ENCODE results near the gene SLC16A4. TPM values are rescaled to one million over a fixed set of nuclear protein-coding genes. Genes with fewer than 3 reads are reported as not detected.
"Not testable (repeated sequence)": the region's sequence is repeated elsewhere in the genome, so short reads cannot be mapped to it uniquely, and the experiment has no call there.

The SLC16A4 gene
- 9.1 TPM for total RNA-seq
- polyA plus RNA-seq (ENCODE audit: insufficient read depth in 1 of 8, insufficient read length in 8 of 8, low replicate concordance in 1 of 8), result 10 to 100 TPM in 2 of 8 donors, 1 to 10 TPM in 6; 6.5 to 11.6 (median 8.5) TPM
- long read RNA-seq, donor 1, partial matches to known transcripts, result 0 of 2 reads
- long read RNA-seq, donor 1, other reads (novel, unspliced or antisense), result 0 of 2 reads
- long read RNA-seq, donor 2, partial matches to known transcripts, result 0 of 1 reads
- long read RNA-seq, donor 2, other reads (novel, unspliced or antisense), result 0 of 1 reads
- long read RNA-seq, donor 3, partial matches to known transcripts, result 14 of 17 reads
- long read RNA-seq, donor 3, other reads (novel, unspliced or antisense), result 0 of 17 reads
- long read RNA-seq, donor 4, result 0 reads
- long read RNA-seq, donor 5, partial matches to known transcripts, result 0 of 3 reads
- long read RNA-seq, donor 5, other reads (novel, unspliced or antisense), result 0 of 3 reads
- long read RNA-seq, donor 6, partial matches to known transcripts, result 0 of 6 reads
- long read RNA-seq, donor 6, other reads (novel, unspliced or antisense), result 0 of 6 reads
- long read RNA-seq, donor 7, result 0 reads
- long read RNA-seq, donor 8, result 0 reads
- long read RNA-seq, donor 9, result 0 reads
- long read RNA-seq, donor 10, partial matches to known transcripts, result 0 of 1 reads
- long read RNA-seq, donor 10, other reads (novel, unspliced or antisense), result 0 of 1 reads
- long read RNA-seq, donor 11, partial matches to known transcripts, result 0 of 2 reads
- long read RNA-seq, donor 11, other reads (novel, unspliced or antisense), result 0 of 2 reads

GRCh38 chr1:110390692-110391245, at the start of gene SLC16A4:
TSS of gene SLC16A4 (minus strand) at chr1:110391026. CDS start at chr1:110389323, 1,703 bp downstream.
- no peaks in the 10 kb centered on the region for H3K27me3 ChIP-seq (ENCODE audit: control insufficient read depth, insufficient read depth, low read length)
- H3K4me3 ChIP-seq (ENCODE audit: low read length), result peak within 1 kb of the TSS; percentile 19
- peaks cover 8% of the 10 kb centered on the region for H3K4me1 ChIP-seq (ENCODE audit: control insufficient read depth, insufficient read depth, low read length)
- H3K9me3 ChIP-seq (replicated peaks; ENCODE audit: control insufficient read depth, low read depth, low read length), result no peaks in the 10 kb centered on the region
- WGBS (ENCODE audit: insufficient coverage), result no CpG with 5 or more reads among the region's 8 CpGs
- H3K27ac ChIP-seq (ENCODE audit: low read length), result peak within 1 kb of the TSS; percentile 84
- peaks cover 10% of the 10 kb centered on the region for H3K36me3 ChIP-seq (ENCODE audit: control insufficient read depth, insufficient read depth, low read length)
- peak; percentile 75 for DNase-seq

- WGBS (ENCODE audit: insufficient coverage), result no CpG with 5 or more reads among the region's 3 CpGs
- not testable (repeated sequence) for H3K4me3 ChIP-seq (ENCODE audit: low read length); H3K27ac ChIP-seq (ENCODE audit: low read length); H3K27me3 ChIP-seq (ENCODE audit: control insufficient read depth, insufficient read depth, low read length); H3K9me3 ChIP-seq (replicated peaks; ENCODE audit: control insufficient read depth, low read depth, low read length); H3K4me1 ChIP-seq (ENCODE audit: control insufficient read depth, insufficient read depth, low read length); DNase-seq; H3K36me3 ChIP-seq (ENCODE audit: control insufficient read depth, insufficient read depth, low read length)
Measured at GRCh38 chr1:110439873-110440272, 49.0 kb upstream of the SLC16A4 start.

GRCh38 chr1:110438893-110439292, 48.1 kb upstream of the SLC16A4 start:
- H3K27ac ChIP-seq (ENCODE audit: low read length), result no peak overlapping the region
- no peaks in the 10 kb centered on the region for H3K9me3 ChIP-seq (replicated peaks; ENCODE audit: control insufficient read depth, low read depth, low read length)
- H3K36me3 ChIP-seq (ENCODE audit: control insufficient read depth, insufficient read depth, low read length), result no peaks in the 10 kb centered on the region
- no peak for DNase-seq
- no peak overlapping the region for H3K4me3 ChIP-seq (ENCODE audit: low read length)
- 63% methylated on average over 3 of the region's 4 CpGs for WGBS (ENCODE audit: insufficient coverage)
- no peaks in the 10 kb centered on the region for H3K4me1 ChIP-seq (ENCODE audit: control insufficient read depth, insufficient read depth, low read length)
- H3K27me3 ChIP-seq (ENCODE audit: control insufficient read depth, insufficient read depth, low read length), result peaks cover 2% of the 10 kb centered on the region

GRCh38 chr1:110437645-110438299, 46.9 kb upstream of the SLC16A4 start:
- DNase-seq, result not testable (repeated sequence)

DNA sequence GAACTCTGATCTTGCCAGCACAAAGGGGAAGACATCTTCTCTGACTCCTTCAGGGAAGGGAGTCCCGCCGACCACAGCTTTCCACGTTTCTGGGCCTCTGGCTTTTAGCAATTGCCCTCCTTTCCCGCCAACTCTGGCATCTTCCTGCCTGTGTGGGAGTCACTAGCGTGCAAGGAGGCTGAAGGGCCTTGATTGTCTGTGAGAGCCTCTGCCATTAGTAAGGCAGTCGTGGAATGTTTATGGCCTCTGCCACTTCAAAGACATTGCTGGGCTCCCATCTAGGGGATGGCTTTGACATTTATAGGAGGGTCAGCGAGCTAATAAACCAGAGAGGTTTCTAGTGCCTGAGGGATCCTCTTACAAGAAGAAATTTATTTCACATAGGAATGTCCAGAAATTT, 45.8 kb upstream of the SLC16A4 start:
- H3K9me3 ChIP-seq (replicated peaks; ENCODE audit: control insufficient read depth, low read depth, low read length), result no peaks in the 10 kb centered on the region
- WGBS (ENCODE audit: insufficient coverage), result 35% methylated on average over 4 of the region's 7 CpGs
- DNase-seq, result no peak
- no peak overlapping the region for H3K27ac ChIP-seq (ENCODE audit: low read length)
- H3K4me3 ChIP-seq (ENCODE audit: low read length), result no peak overlapping the region
- peaks cover 2% of the 10 kb centered on the region for H3K27me3 ChIP-seq (ENCODE audit: control insufficient read depth, insufficient read depth, low read length)
- no peaks in the 10 kb centered on the region for H3K36me3 ChIP-seq (ENCODE audit: control insufficient read depth, insufficient read depth, low read length)
- no peaks in the 10 kb centered on the region for H3K4me1 ChIP-seq (ENCODE audit: control insufficient read depth, insufficient read depth, low read length)

More at GRCh38 chr1:110437645-110438299, 46.9 kb upstream of the SLC16A4 start:
- not testable (repeated sequence) for H3K9me3 ChIP-seq (replicated peaks; ENCODE audit: control insufficient read depth, low read depth, low read length); H3K36me3 ChIP-seq (ENCODE audit: control insufficient read depth, insufficient read depth, low read length); H3K27ac ChIP-seq (ENCODE audit: low read length); H3K4me3 ChIP-seq (ENCODE audit: low read length); H3K27me3 ChIP-seq (ENCODE audit: control insufficient read depth, insufficient read depth, low read length); H3K4me1 ChIP-seq (ENCODE audit: control insufficient read depth, insufficient read depth, low read length)
- WGBS (ENCODE audit: insufficient coverage), result 60% methylated on average over 7 of the region's 9 CpGs

DNA sequence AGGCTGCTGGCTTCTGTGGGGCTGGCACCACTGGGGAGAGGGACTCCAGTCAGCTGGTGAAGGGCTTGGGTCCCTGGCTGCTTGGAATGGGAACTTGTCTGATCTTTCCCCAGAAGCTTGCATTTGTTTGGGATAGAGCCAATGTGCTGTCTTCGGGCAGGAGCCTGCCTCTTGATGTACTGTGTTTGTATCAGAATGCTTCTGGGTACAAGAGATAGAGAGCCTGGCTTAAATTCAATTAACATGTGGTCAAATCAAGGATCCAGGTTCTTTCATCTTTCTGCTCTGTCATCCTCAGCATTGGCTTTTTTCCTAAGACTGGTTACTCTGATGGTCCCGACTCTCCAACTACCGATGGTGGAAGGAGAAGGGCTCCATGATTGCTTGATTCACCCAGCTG, 44.1 kb upstream of the SLC16A4 start:
- DNase-seq, result no peak
- H3K36me3 ChIP-seq (ENCODE audit: control insufficient read depth, insufficient read depth, low read length), result no peaks in the 10 kb centered on the region
- WGBS (ENCODE audit: insufficient coverage), result 67% methylated on average over 1 of the region's 3 CpGs
- H3K4me3 ChIP-seq (ENCODE audit: low read length), result no peak overlapping the region
- H3K4me1 ChIP-seq (ENCODE audit: control insufficient read depth, insufficient read depth, low read length), result no peaks in the 10 kb centered on the region
- peaks cover 3% of the 10 kb centered on the region for H3K27me3 ChIP-seq (ENCODE audit: control insufficient read depth, insufficient read depth, low read length)
- no peak overlapping the region for H3K27ac ChIP-seq (ENCODE audit: low read length)
- H3K9me3 ChIP-seq (replicated peaks; ENCODE audit: control insufficient read depth, low read depth, low read length), result no peaks in the 10 kb centered on the region

GRCh38 chr1:110433803-110434202, 43.0 kb upstream of the SLC16A4 start:
- no peak overlapping the region for H3K27ac ChIP-seq (ENCODE audit: low read length)
- H3K9me3 ChIP-seq (replicated peaks; ENCODE audit: control insufficient read depth, low read depth, low read length), result no peaks in the 10 kb centered on the region
- no peak overlapping the region for H3K4me3 ChIP-seq (ENCODE audit: low read length)
- H3K27me3 ChIP-seq (ENCODE audit: control insufficient read depth, insufficient read depth, low read length), result peaks cover 3% of the 10 kb centered on the region
- H3K4me1 ChIP-seq (ENCODE audit: control insufficient read depth, insufficient read depth, low read length), result no peaks in the 10 kb centered on the region
- no peaks in the 10 kb centered on the region for H3K36me3 ChIP-seq (ENCODE audit: control insufficient read depth, insufficient read depth, low read length)
- no peak for DNase-seq
- 50% methylated on average over 1 of the region's 3 CpGs for WGBS (ENCODE audit: insufficient coverage)

DNA sequence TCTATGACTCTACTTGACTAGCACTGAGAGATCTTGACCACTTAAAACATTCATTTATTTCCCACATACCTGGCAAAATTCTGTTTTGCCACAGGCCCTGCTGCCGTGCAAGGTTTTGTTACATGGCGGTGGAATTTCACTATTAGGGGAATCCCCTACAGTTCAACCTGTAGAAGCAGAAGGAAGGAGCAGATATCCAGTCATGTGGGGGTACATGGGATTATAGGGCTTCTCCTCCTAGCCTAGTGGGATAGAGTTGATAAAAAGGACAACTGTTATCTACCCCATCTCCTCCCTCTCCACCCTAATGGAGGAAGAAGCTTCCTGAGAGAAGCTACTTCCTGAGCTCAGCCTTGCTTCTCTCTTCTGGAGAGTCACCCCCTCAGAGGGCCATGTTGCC, 42.4 kb upstream of the SLC16A4 start:
- Histone ChIP-seq H3K36me3 (ENCODE audit: control insufficient read depth, insufficient read depth, low read length) (no peaks in the 10 kb centered on the region), H3K9me3 (replicated peaks; ENCODE audit: control insufficient read depth, low read depth, low read length) (no peaks in the 10 kb centered on the region), H3K27ac (ENCODE audit: low read length) (no peak overlapping the region), H3K27me3 (ENCODE audit: control insufficient read depth, insufficient read depth, low read length) (peaks cover 3% of the 10 kb centered on the region), H3K4me3 (ENCODE audit: low read length) (no peak overlapping the region), H3K4me1 (ENCODE audit: control insufficient read depth, insufficient read depth, low read length) (no peaks in the 10 kb centered on the region)
- no CpG with 5 or more reads among the region's 2 CpGs for WGBS (ENCODE audit: insufficient coverage)
- DNase-seq, result no peak

DNA sequence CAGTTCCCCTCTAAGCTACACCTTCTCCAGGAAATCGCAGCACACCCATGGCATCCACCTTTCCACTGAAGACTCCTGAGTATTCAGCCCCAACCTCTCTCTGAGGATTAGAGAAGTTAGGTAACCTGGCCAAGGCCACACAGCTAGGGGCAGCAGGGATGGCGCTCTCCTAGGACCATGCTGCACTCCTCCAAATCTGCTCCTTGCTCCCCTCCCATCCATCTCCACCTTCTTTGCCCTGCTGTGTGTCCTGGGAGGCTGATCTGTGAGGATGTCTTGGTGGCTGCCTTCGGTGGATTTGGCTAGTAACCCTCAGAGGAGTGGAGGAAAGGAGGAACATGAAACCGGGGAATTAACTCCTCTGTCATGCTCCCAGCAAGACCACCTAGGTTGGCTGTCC, 40.1 kb upstream of the SLC16A4 start:
- no CpG with 5 or more reads among the region's 4 CpGs for WGBS (ENCODE audit: insufficient coverage)
- H3K9me3 ChIP-seq (replicated peaks; ENCODE audit: control insufficient read depth, low read depth, low read length), result no peaks in the 10 kb centered on the region
- no peak for DNase-seq
- no peak overlapping the region for H3K27ac ChIP-seq (ENCODE audit: low read length)
- no peaks in the 10 kb centered on the region for H3K36me3 ChIP-seq (ENCODE audit: control insufficient read depth, insufficient read depth, low read length)
- H3K4me1 ChIP-seq (ENCODE audit: control insufficient read depth, insufficient read depth, low read length), result peaks cover 2% of the 10 kb centered on the region
- peaks cover 3% of the 10 kb centered on the region for H3K27me3 ChIP-seq (ENCODE audit: control insufficient read depth, insufficient read depth, low read length)
- H3K4me3 ChIP-seq (ENCODE audit: low read length), result no peak overlapping the region

GRCh38 chr1:110430366-110430765, 39.5 kb upstream of the SLC16A4 start:
- no peaks in the 10 kb centered on the region for H3K36me3 ChIP-seq (ENCODE audit: control insufficient read depth, insufficient read depth, low read length)
- no peak overlapping the region for H3K4me3 ChIP-seq (ENCODE audit: low read length)
- H3K4me1 ChIP-seq (ENCODE audit: control insufficient read depth, insufficient read depth, low read length), result peaks cover 7% of the 10 kb centered on the region
- whole genome bisulfite sequencing (ENCODE audit: insufficient coverage), result 69% methylated on average over 3 of the region's 6 CpGs
- H3K9me3 ChIP-seq (replicated peaks; ENCODE audit: control insufficient read depth, low read depth, low read length), result no peaks in the 10 kb centered on the region
- peaks cover 6% of the 10 kb centered on the region for H3K27me3 ChIP-seq (ENCODE audit: control insufficient read depth, insufficient read depth, low read length)
- no peak for DNase-seq
- no peak overlapping the region for H3K27ac ChIP-seq (ENCODE audit: low read length)
